ENCODE results near the gene BAMBI.

The BAMBI gene

GRCh38 chr10:28713626-28714352 lies 36.5 kb downstream of the BAMBI start:
- no peaks in the 10 kb centered on the region for H3K9me3 ChIP-seq (ENCODE audit: control insufficient read depth, low read depth, low read length)
- no peak overlapping the region for H3K27ac ChIP-seq (ENCODE audit: low read length)
- no peaks in the 10 kb centered on the region for H3K4me1 ChIP-seq (ENCODE audit: control insufficient read depth, low read depth, low read length)
- H3K4me3 ChIP-seq (ENCODE audit: low read length), result no peak overlapping the region
- H3K36me3 ChIP-seq (ENCODE audit: control insufficient read depth, low read depth, low read length), result no peaks in the 10 kb centered on the region
- no peak overlapping the region for H3K9ac ChIP-seq (ENCODE audit: low read length)
- H3K27me3 ChIP-seq (ENCODE audit: control insufficient read depth, insufficient read depth, low read length), result no peaks in the 10 kb centered on the region

GRCh38 chr10:28714401-28715053 lies 37.2 kb downstream of the BAMBI start:
- H3K4me1 ChIP-seq (ENCODE audit: control insufficient read depth, low read depth, low read length), result no peaks in the 10 kb centered on the region
- H3K27ac ChIP-seq (ENCODE audit: low read length), result no peak overlapping the region
- H3K4me3 ChIP-seq (ENCODE audit: low read length), result no peak overlapping the region
- no peaks in the 10 kb centered on the region for H3K27me3 ChIP-seq (ENCODE audit: control insufficient read depth, insufficient read depth, low read length)
- no peaks in the 10 kb centered on the region for H3K9me3 ChIP-seq (ENCODE audit: control insufficient read depth, low read depth, low read length)
- no peaks in the 10 kb centered on the region for H3K36me3 ChIP-seq (ENCODE audit: control insufficient read depth, low read depth, low read length)
- no peak overlapping the region for H3K9ac ChIP-seq (ENCODE audit: low read length)

- H3K9ac ChIP-seq (ENCODE audit: low read length), result no peak overlapping the region
- H3K36me3 ChIP-seq (ENCODE audit: control insufficient read depth, low read depth, low read length), result no peaks in the 10 kb centered on the region
- H3K4me1 ChIP-seq (ENCODE audit: control insufficient read depth, low read depth, low read length), result no peaks in the 10 kb centered on the region
- H3K4me3 ChIP-seq (ENCODE audit: low read length), result no peak overlapping the region
- H3K27ac ChIP-seq (ENCODE audit: low read length), result no peak overlapping the region
- H3K27me3 ChIP-seq (ENCODE audit: control insufficient read depth, insufficient read depth, low read length), result no peaks in the 10 kb centered on the region
- H3K9me3 ChIP-seq (ENCODE audit: control insufficient read depth, low read depth, low read length), result no peaks in the 10 kb centered on the region
These were observed 37.9 kb downstream of the BAMBI start for GRCh38 chr10:28715246-28715645.

- peaks cover 1% of the 10 kb centered on the region for H3K27me3 ChIP-seq (ENCODE audit: control insufficient read depth, insufficient read depth, low read length)
- H3K9ac ChIP-seq (ENCODE audit: low read length), result no peak overlapping the region
- no peak overlapping the region for H3K27ac ChIP-seq (ENCODE audit: low read length)
- no peak overlapping the region for H3K4me3 ChIP-seq (ENCODE audit: low read length)
- H3K4me1 ChIP-seq (ENCODE audit: control insufficient read depth, low read depth, low read length), result no peaks in the 10 kb centered on the region
- no peaks in the 10 kb centered on the region for H3K9me3 ChIP-seq (ENCODE audit: control insufficient read depth, low read depth, low read length)
- H3K36me3 ChIP-seq (ENCODE audit: control insufficient read depth, low read depth, low read length), result no peaks in the 10 kb centered on the region
These were observed 38.4 kb downstream of the BAMBI start for GRCh38 chr10:28715757-28716156.

- Histone ChIP-seq H3K9ac (ENCODE audit: low read length) (no peak overlapping the region), H3K27me3 (ENCODE audit: control insufficient read depth, insufficient read depth, low read length) (peaks cover 11% of the 10 kb centered on the region)
These were observed 39.4 kb downstream of the BAMBI start for GRCh38 chr10:28716748-28717147.

GRCh38 chr10:28717656-28718201 lies 40.4 kb downstream of the BAMBI start:
- Histone ChIP-seq H3K27me3 (ENCODE audit: control insufficient read depth, insufficient read depth, low read length) (peaks cover 21% of the 10 kb centered on the region), H3K4me1 (ENCODE audit: control insufficient read depth, low read depth, low read length) (peaks cover 9% of the 10 kb centered on the region), H3K36me3 (ENCODE audit: control insufficient read depth, low read depth, low read length) (no peaks in the 10 kb centered on the region), H3K9me3 (ENCODE audit: control insufficient read depth, low read depth, low read length) (no peaks in the 10 kb centered on the region), H3K9ac (ENCODE audit: low read length) (no peak overlapping the region), H3K4me3 (ENCODE audit: low read length) (no peak overlapping the region), H3K27ac (ENCODE audit: low read length) (no peak overlapping the region)

More at GRCh38 chr10:28716748-28717147, 39.4 kb downstream of the BAMBI start:
- Histone ChIP-seq H3K9me3 (ENCODE audit: control insufficient read depth, low read depth, low read length) (no peaks in the 10 kb centered on the region), H3K4me1 (ENCODE audit: control insufficient read depth, low read depth, low read length) (peaks cover 8% of the 10 kb centered on the region), H3K36me3 (ENCODE audit: control insufficient read depth, low read depth, low read length) (no peaks in the 10 kb centered on the region), H3K4me3 (ENCODE audit: low read length) (no peak overlapping the region), H3K27ac (ENCODE audit: low read length) (no peak overlapping the region)

GRCh38 chr10:28719789-28720436 lies 42.6 kb downstream of the BAMBI start:
- H3K27ac ChIP-seq (ENCODE audit: low read length), result no peak overlapping the region
- no peak overlapping the region for H3K4me3 ChIP-seq (ENCODE audit: low read length)
- H3K36me3 ChIP-seq (ENCODE audit: control insufficient read depth, low read depth, low read length), result no peaks in the 10 kb centered on the region
- peaks cover 9% of the 10 kb centered on the region for H3K4me1 ChIP-seq (ENCODE audit: control insufficient read depth, low read depth, low read length)
- no peaks in the 10 kb centered on the region for H3K9me3 ChIP-seq (ENCODE audit: control insufficient read depth, low read depth, low read length)
- H3K9ac ChIP-seq (ENCODE audit: low read length), result no peak overlapping the region
- peaks cover 29% of the 10 kb centered on the region for H3K27me3 ChIP-seq (ENCODE audit: control insufficient read depth, insufficient read depth, low read length)

- H3K36me3 ChIP-seq (ENCODE audit: control insufficient read depth, low read depth, low read length), result no peaks in the 10 kb centered on the region
- H3K4me3 ChIP-seq (ENCODE audit: low read length), result peak overlapping the region; percentile 59
- H3K27me3 ChIP-seq (ENCODE audit: control insufficient read depth, insufficient read depth, low read length), result peaks cover 29% of the 10 kb centered on the region
- no peak overlapping the region for H3K9ac ChIP-seq (ENCODE audit: low read length)
- H3K9me3 ChIP-seq (ENCODE audit: control insufficient read depth, low read depth, low read length), result no peaks in the 10 kb centered on the region
- no peak overlapping the region for H3K27ac ChIP-seq (ENCODE audit: low read length)
- peaks cover 9% of the 10 kb centered on the region for H3K4me1 ChIP-seq (ENCODE audit: control insufficient read depth, low read depth, low read length)
These were observed 44.1 kb downstream of the BAMBI start for GRCh38 chr10:28721318-28721951.

GRCh38 chr10:28722065-28722803 lies 44.9 kb downstream of the BAMBI start:
- Histone ChIP-seq H3K27ac (ENCODE audit: low read length) (no peak overlapping the region), H3K36me3 (ENCODE audit: control insufficient read depth, low read depth, low read length) (no peaks in the 10 kb centered on the region), H3K4me1 (ENCODE audit: control insufficient read depth, low read depth, low read length) (peaks cover 9% of the 10 kb centered on the region), H3K4me3 (ENCODE audit: low read length) (peak overlapping the region; percentile 59), H3K9me3 (ENCODE audit: control insufficient read depth, low read depth, low read length) (no peaks in the 10 kb centered on the region), H3K9ac (ENCODE audit: low read length) (peak overlapping the region; percentile 40), H3K27me3 (ENCODE audit: control insufficient read depth, insufficient read depth, low read length) (peaks cover 29% of the 10 kb centered on the region)

- Histone ChIP-seq H3K27ac (ENCODE audit: low read length) (no peak overlapping the region), H3K4me1 (ENCODE audit: control insufficient read depth, low read depth, low read length) (no peaks in the 10 kb centered on the region)
These were observed 51.0 kb downstream of the BAMBI start for GRCh38 chr10:28728366-28728765.

More at GRCh38 chr10:28728366-28728765, 51.0 kb downstream of the BAMBI start:
- Histone ChIP-seq H3K9ac (ENCODE audit: low read length) (no peak overlapping the region), H3K36me3 (ENCODE audit: control insufficient read depth, low read depth, low read length) (no peaks in the 10 kb centered on the region), H3K9me3 (ENCODE audit: control insufficient read depth, low read depth, low read length) (no peaks in the 10 kb centered on the region), H3K27me3 (ENCODE audit: control insufficient read depth, insufficient read depth, low read length) (peaks cover 1% of the 10 kb centered on the region), H3K4me3 (ENCODE audit: low read length) (no peak overlapping the region)
